Measurements from ENCODE around the gene PDZRN3. TPM values are rescaled to one million over a fixed set of nuclear protein-coding genes. Genes with fewer than 3 reads are reported as not detected.

Gene PDZRN3
- total RNA-seq, 1 donor from 2014 or later: 1.3 TPM

GRCh38 chr3:73516631-73517030 is 108.1 kb downstream of the PDZRN3 start:
- Mint-ChIP-seq H3K4me1 (ENCODE audit: unreplicated experiment) (peaks cover 1% of the 10 kb centered on the region), H3K36me3 (ENCODE audit: low read depth, unreplicated experiment) (no peaks in the 10 kb centered on the region), H3K27ac (ENCODE audit: unreplicated experiment) (no peak overlapping the region), H3K9me3 (ENCODE audit: unreplicated experiment) (no peaks in the 10 kb centered on the region), H3K4me3 (ENCODE audit: unreplicated experiment) (no peak overlapping the region), H3K27me3 (ENCODE audit: unreplicated experiment) (peaks cover 2% of the 10 kb centered on the region)
- no peak for TF ChIP-seq CTCF (IDR thresholded peaks at IDR 0.05; ENCODE audit: unreplicated experiment)
- DNase-seq (ENCODE audit: low spot score): no peak

GRCh38 chr3:73513260-73513659 is 111.5 kb downstream of the PDZRN3 start:
- H3K9me3 Mint-ChIP-seq (ENCODE audit: unreplicated experiment): no peaks in the 10 kb centered on the region
- H3K36me3 Mint-ChIP-seq (ENCODE audit: low read depth, unreplicated experiment): no peaks in the 10 kb centered on the region
- H3K27ac Mint-ChIP-seq (ENCODE audit: unreplicated experiment): no peak overlapping the region
- no peak overlapping the region for H3K4me3 Mint-ChIP-seq (ENCODE audit: unreplicated experiment)
- no peaks in the 10 kb centered on the region for H3K27me3 Mint-ChIP-seq (ENCODE audit: unreplicated experiment)
- H3K4me1 Mint-ChIP-seq (ENCODE audit: unreplicated experiment): peaks cover 27% of the 10 kb centered on the region
- TF ChIP-seq CTCF (IDR thresholded peaks at IDR 0.05; ENCODE audit: unreplicated experiment): no peak
- no peak for DNase-seq (ENCODE audit: low spot score)

- DNase-seq (ENCODE audit: low spot score): no peak
- no peaks in the 10 kb centered on the region for H3K9me3 Mint-ChIP-seq (ENCODE audit: unreplicated experiment)
- no peak overlapping the region for H3K27ac Mint-ChIP-seq (ENCODE audit: unreplicated experiment)
- H3K4me3 Mint-ChIP-seq (ENCODE audit: unreplicated experiment): no peak overlapping the region
- H3K27me3 Mint-ChIP-seq (ENCODE audit: unreplicated experiment): no peaks in the 10 kb centered on the region
- TF ChIP-seq CTCF (IDR thresholded peaks at IDR 0.05; ENCODE audit: unreplicated experiment): no peak
- H3K36me3 Mint-ChIP-seq (ENCODE audit: low read depth, unreplicated experiment): no peaks in the 10 kb centered on the region
- peaks cover 27% of the 10 kb centered on the region for H3K4me1 Mint-ChIP-seq (ENCODE audit: unreplicated experiment)
These were observed 112.9 kb downstream of the PDZRN3 start for GRCh38 chr3:73511571-73512525.

DNA sequence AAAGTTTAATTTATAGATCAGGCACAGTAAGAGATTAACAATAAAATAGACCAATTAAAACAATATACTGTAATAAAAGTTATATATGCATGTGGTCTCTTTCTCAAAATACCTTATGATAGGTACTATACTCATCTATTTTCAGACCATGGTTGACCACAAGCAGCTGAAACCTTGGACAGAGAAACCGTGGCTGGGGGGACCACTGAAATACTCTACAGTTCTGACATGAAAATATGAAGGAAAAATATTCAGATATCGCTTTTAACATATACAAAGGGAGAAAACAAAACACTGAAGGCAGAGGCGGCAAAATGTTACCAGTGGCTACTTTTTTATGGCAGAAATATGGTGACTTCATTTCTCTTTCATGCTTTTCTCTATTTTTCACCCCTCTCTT is 114.0 kb downstream of the PDZRN3 start:
- TF ChIP-seq CTCF (IDR thresholded peaks at IDR 0.05; ENCODE audit: unreplicated experiment): no peak
- no peaks in the 10 kb centered on the region for H3K9me3 Mint-ChIP-seq (ENCODE audit: unreplicated experiment)
- DNase-seq (ENCODE audit: low spot score): no peak
- no peaks in the 10 kb centered on the region for H3K27me3 Mint-ChIP-seq (ENCODE audit: unreplicated experiment)
- H3K4me3 Mint-ChIP-seq (ENCODE audit: unreplicated experiment): no peak overlapping the region
- H3K4me1 Mint-ChIP-seq (ENCODE audit: unreplicated experiment): peaks cover 27% of the 10 kb centered on the region
- no peak overlapping the region for H3K27ac Mint-ChIP-seq (ENCODE audit: unreplicated experiment)
- no peaks in the 10 kb centered on the region for H3K36me3 Mint-ChIP-seq (ENCODE audit: low read depth, unreplicated experiment)

DNA sequence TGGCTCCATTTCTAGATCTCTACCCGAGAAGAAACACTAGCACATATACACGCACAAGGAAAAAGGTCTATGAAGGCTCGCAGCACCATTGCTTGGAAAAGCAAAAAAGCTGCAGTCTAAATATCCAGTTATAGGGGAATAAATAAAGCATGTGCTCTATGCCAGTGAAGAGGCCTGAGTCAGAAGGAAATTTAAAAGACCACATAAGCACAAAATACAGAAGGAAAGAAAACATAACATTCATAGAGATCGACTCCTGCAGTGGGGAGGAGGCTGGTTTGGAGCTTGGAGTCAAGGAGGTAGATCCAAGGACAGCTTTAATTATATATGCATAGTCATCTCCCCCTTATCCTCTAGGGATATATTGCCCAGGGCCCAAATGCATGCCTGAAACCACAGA is 114.4 kb downstream of the PDZRN3 start:
- H3K27ac Mint-ChIP-seq (ENCODE audit: unreplicated experiment): peak overlapping the region; percentile 59
- no peak for DNase-seq (ENCODE audit: low spot score)
- H3K4me3 Mint-ChIP-seq (ENCODE audit: unreplicated experiment): no peak overlapping the region
- peaks cover 27% of the 10 kb centered on the region for H3K4me1 Mint-ChIP-seq (ENCODE audit: unreplicated experiment)
- no peaks in the 10 kb centered on the region for H3K27me3 Mint-ChIP-seq (ENCODE audit: unreplicated experiment)
- TF ChIP-seq CTCF (IDR thresholded peaks at IDR 0.05; ENCODE audit: unreplicated experiment): no peak
- H3K9me3 Mint-ChIP-seq (ENCODE audit: unreplicated experiment): no peaks in the 10 kb centered on the region
- no peaks in the 10 kb centered on the region for H3K36me3 Mint-ChIP-seq (ENCODE audit: low read depth, unreplicated experiment)
